B cell (primary cell): ENCODE data around the gene ANLN.

ENCODE experiments used
- CTCF ChIP-seq: fragments of 200-600 bp; IDR thresholded peaks from one replicate; pipeline ENCODE4 v1.8.0; 2022; ENCODE audit warnings: antibody characterized with exemption, mild to moderate bottlenecking
- EZH2 ChIP-seq: IDR thresholded peaks from 2 replicates; pipeline ENCODE4 v1.6.1; 2012; ENCODE audit warnings: borderline replicate concordance, low read depth, mild to moderate bottlenecking, moderate library complexity, low read length; ENCODE audit not compliant: insufficient read depth, poor library complexity, severe bottlenecking

GRCh38 chr7:36430881-36431280 is 41.2 kb downstream of the ANLN start:
- no peak for TF ChIP-seq CTCF
- TF ChIP-seq EZH2: no peak
